HG02610 (cell line): ENCODE measurements around the gene KNDC1.

Source experiments
- ATAC-seq: cut with Tn5 transposase; IDR thresholded peaks from one replicate; pipeline ENCODE4 v1.9.1; 2021; ENCODE audit warnings: mild to moderate bottlenecking, moderate library complexity; ENCODE audit not compliant: unreplicated experiment

Gene KNDC1

DNA sequence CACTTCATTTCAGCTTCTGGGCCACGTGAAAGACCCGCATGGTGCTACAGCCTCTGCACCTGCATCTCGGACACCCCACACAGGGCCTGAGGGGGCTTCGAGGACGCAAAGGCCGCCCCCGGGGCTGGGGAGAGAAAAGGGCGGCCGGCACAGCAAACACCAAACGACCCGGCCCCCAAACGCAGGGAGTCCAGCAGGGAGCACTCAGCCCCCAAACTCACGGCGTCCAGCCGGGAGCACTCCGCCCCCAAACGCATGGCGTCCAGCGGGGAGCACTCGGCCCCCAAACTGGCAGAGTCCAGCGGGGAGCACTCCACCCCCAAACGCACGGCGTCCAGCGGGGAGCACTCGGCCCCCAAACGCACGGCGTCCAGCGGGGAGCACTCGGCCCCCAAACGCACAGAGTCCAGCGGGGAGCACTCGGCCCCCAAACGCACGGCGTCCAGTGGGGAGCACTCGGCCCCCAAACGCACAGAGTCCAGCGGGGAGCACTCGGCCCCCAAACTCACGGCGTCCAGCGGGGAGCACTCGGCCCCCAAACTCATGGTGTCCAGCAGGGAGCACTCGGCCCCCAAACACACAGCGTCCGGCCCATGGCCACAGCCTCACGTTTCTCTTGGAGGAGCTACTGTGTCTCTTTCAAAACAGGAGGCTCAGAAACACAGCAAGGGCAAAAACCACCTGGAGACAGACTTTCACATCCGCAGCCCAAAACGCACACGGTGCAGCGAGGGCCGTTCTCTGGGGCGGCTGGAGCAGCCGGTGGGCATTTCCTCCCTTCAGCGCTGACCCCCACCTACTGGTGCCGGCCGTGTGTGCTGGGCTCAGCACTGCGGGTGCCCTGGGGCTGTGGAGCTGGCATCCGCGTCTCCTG, 43.0 kb downstream of the KNDC1 start:
- no peak for ATAC-seq

DNA sequence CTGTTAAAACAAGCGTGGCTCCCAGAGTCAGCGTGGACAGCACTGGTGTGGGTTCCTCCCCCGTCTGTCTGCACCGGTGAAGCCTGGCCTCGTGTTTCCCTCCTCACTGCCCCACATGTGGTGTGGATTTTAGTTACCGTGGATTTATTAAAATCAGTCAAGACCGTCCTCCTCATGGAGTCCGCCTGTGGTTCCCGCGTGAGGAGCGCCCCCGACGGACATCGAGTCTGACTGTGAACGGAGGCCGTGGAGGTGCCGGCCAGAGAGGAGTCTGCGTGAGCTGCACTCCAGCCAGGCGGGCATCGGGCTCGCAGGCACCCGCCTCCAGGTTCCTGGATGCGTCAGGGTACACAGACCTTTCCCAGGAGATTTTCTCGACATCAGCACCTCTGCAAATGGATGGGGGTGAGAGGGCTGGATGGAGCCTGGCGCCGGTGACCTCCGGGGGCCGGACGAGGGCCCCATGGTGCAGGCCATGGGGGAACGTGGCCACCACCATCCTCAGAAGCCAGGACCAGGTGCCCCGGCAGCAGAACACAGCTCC, 43.7 kb downstream of the KNDC1 start:
- no peak for ATAC-seq

GRCh38 chr10:133204226-133205015, 44.4 kb downstream of the KNDC1 start:
- ATAC-seq: no peak

GRCh38 chr10:133205146-133205545, 45.1 kb downstream of the KNDC1 start:
- no peak for ATAC-seq

GRCh38 chr10:133206356-133207040, 46.5 kb downstream of the KNDC1 start:
- no peak for ATAC-seq

DNA sequence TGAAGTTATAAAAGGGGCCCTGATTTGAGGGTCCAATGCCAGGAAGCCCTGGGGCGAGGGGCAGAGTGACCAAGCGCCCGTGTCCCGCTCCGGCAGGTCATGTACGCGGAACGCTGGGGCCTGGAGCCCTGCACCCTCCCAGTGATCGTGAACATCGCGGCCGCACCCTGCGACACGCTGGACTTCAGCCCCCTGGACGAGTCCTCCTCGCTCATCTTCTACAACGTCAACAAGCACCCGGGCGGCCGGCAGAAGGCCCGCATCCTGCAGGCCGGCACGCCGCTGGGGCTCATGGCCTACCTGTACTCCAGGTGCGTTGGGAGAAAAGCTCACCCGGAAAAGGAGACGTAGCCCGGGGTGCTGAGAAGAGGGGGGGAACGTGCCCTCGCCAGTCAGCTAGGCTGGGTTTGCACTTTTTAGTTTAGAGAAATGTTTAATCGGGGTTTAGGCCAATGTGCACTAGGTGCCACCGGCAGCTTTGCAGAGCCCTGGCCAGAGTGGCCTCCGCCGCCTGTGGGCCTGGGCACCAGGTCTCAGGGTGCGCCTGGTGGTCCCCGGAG, 47.1 kb downstream of the KNDC1 start:
- ATAC-seq: no peak

DNA sequence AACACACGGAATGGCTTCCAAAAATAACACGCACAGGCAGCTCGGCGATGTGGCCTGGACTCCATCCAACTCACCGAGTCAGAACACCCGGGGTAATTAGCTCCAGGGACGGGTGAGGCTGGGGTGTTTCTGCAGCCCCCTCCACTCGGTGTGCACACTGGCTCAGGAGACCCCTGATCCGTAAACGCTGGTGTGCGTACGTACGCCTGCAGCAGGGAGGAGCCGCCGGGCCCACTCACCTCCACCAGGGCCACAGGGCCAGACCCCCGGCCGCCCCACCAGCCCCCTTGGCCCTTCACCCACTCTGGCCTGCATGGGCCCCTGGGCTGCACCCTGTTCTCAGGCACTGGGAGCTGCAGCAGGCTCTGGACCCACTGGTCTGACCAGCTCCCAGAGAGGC, 47.6 kb downstream of the KNDC1 start:
- no peak for ATAC-seq

- no peak for ATAC-seq
Measured at GRCh38 chr10:133208466-133208865, 48.4 kb downstream of the KNDC1 start.

GRCh38 chr10:133209117-133209516, 49.1 kb downstream of the KNDC1 start:
- ATAC-seq: no peak

- no peak for ATAC-seq
Measured at GRCh38 chr10:133209641-133210040, 49.6 kb downstream of the KNDC1 start.

DNA sequence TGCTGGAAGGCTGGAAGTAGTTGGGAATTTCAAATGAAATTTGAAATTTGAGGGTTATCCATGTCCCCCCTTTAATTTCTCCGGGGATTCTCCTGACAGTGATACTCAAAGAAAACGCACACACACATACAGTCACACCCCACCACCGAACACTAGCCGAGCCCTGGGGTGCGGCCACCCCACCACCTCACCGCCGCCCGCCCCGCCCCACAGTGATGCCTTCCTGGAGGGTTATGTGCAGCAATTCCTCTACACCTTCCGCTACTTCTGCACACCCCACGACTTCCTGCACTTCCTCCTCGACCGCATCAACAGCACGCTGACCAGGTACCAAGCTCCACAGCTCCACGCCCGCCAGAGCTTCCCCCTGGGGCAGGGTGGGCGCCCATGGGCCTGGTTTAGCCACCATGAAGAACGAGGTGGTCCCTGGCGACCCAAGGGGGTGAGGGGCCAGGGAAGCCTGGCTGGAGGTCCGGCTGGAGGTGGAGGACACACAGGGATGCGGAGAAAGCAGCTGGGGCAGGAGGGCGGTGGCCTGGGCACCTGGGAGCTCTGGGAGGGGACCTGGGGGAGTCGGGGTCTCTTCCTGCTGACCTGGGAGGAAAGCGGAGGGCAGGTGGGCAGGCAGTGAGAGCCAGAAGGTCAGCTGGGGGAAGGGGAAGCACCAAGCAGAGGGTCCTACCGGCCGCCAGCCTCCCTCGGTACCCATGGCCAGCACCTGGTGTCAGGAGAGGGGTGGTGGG, 50.5 kb downstream of the KNDC1 start:
- no peak for ATAC-seq

DNA sequence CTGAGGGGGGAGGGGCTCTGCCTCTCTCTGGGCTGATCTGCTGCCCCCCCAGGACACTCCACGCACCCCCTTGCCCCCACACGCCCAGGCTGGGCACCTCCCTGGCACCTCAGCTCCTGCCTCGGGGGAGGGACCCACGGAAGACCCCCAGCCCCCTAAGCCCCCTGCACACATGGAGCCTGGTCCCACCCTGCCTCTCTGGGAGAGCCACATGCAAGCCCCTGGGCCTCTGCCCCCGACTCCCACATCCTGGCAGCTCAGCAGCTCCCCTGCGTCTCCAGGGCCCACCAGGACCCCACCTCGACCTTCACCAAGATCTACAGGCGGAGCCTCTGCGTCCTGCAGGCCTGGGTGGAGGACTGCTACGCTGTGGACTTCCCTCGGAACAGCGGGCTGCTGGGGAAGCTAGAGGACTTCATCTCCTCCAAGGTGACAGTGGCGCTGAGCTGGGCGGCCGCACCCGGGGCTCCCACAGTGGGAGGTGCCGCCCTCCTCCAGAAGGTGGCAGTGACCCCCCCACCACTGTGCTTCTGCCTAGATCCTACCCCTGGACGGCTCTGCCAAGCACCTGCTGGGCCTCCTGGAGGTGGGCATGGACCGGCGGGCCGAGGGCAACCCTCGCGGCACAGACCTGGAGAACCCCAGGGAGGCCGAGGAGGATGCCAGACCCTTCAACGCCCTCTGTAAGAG, 51.3 kb downstream of the KNDC1 start:
- no peak for ATAC-seq

DNA sequence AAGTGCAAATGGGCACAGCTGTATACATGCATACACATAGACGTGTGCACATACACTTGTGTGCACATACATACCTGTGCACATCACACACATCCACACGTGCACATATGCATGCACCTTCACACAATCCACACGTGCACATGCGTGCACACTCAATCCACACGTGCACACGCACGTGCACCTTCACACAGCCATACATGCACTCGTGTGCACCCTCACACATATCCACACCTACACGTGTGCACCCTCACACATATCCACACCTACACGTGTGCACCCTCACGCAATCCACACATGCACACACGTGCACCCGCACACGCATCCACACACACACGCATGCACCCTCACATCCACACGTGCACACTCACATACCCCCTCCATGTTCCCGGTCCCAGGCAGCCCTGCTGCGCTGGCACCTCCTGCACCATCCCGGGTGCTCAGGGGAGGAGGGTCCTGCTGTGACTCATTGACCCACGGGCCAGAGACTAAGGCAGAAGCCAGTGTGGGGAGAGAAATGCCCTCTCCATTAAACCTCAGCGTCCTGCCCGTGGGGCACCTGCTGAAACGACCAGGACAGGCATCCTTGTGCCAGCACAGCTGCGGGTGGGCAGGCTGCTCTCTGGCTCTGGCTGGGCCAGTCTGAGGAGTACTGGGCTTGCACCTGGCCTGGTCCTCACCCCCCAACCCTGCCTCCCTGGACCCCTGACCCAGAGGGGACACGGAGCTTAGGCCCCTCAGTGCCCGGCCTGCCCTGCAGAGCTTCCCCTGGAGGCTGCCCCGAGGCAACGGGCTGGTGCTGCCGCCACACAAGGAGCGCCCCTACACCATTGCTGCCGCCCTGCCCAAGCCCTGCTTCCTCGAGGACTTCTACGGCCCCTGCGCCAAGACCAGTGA, 52.2 kb downstream of the KNDC1 start:
- no peak for ATAC-seq

GRCh38 chr10:133212853-133213494, 53.0 kb downstream of the KNDC1 start:
- no peak for ATAC-seq

GRCh38 chr10:133213641-133214467, 53.8 kb downstream of the KNDC1 start:
- ATAC-seq: no peak

DNA sequence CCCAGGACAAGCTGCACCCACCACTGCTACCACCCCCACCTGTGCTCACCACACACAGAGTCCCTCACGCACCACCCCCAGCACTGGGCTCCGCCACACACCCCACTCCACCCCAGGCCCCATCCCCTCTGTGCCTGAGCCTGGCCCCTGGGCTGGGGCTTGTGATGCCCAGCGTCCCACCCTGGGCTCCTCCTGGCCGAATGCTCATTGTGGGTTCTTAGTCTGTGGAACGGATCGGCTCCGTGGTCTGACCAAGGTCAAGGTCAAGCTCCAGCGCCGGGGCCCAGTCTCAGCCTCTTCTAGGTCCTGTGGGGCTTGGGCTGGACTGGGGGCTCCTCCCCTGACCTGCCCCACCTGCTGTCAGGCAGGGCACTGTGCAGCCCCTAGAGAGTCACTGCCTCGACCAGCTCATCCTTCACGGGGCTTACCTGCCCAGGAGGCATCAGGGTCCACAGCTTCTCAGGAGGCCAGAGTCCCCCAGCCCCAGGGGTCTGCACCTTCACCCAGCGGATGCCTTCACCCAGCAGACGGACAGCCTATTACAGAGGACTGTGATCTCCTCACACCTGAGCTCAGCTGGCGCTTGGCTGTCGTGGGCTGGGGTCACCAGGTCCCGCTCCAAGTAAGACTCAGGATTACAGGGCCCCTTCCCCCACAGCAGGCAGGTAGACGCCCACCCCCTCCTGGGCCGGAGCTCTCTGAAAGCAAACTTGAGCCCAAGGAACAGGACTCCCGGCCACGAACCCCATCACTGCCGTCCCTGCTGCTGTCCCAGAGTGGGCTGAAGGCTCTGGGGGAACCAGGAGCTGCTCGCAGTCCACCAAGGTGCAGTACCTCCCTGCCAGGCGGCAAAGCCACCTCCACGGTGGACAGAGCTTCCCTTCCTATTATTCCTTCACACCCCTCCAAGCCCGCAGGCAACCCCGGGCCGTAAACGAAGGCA, 54.7 kb downstream of the KNDC1 start:
- no peak for ATAC-seq
